Measurements from ENCODE around the gene UBE2D4. TPM values are rescaled to one million over a fixed set of nuclear protein-coding genes. Genes with fewer than 3 reads are reported as not detected.

UBE2D4 gene
- total and polyA plus RNA-seq, 7 donors: 50.2 to 118 (median 67.1) TPM

DNA sequence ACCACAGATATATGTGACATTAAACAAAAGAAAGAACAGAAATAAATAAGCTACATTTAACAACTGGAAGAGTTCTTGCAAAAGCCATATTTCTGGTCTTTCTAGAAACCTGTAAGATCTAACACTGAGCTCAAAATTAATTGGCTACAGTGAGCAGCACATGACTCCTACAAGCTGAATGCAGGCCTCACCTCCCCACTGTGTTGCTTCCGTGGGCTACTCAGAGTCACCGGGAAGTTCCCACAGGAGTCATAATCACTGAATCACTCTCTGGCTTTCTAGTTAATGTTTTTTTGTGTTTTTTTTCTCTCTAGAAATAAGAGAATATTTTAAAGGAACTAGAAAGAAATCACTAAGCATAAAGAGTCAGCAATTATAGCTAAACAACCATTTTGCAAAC is 46.8 kb upstream of the UBE2D4 start:
- H3K36me3 ChIP-seq (ENCODE audit: insufficient read depth in 1 of 2, low read depth in 1 of 2): peaks cover 3 to 94% of the 10 kb centered on the region in 2 donors
- H3K27me3 ChIP-seq (ENCODE audit: insufficient read depth in 3 of 3, low read length in 2 of 3): no peaks in the 10 kb centered on the region
- ATAC-seq (no peak), DNase-seq (no peak)
- H3K9me3 ChIP-seq: no peaks in the 10 kb centered on the region
- H3K4me3 ChIP-seq: no peak overlapping the region
- TF ChIP-seq, protein P1, sequence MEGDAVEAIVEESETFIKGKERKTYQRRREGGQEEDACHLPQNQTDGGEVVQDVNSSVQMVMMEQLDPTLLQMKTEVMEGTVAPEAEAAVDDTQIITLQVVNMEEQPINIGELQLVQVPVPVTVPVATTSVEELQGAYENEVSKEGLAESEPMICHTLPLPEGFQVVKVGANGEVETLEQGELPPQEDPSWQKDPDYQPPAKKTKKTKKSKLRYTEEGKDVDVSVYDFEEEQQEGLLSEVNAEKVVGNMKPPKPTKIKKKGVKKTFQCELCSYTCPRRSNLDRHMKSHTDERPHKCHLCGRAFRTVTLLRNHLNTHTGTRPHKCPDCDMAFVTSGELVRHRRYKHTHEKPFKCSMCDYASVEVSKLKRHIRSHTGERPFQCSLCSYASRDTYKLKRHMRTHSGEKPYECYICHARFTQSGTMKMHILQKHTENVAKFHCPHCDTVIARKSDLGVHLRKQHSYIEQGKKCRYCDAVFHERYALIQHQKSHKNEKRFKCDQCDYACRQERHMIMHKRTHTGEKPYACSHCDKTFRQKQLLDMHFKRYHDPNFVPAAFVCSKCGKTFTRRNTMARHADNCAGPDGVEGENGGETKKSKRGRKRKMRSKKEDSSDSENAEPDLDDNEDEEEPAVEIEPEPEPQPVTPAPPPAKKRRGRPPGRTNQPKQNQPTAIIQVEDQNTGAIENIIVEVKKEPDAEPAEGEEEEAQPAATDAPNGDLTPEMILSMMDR (IDR thresholded peaks at IDR 0.05): no peak
- H3K27ac ChIP-seq: peak overlapping the region; percentile 9
- intact Hi-C loops (cut with DNase I): no loop called here
- H3K4me1 ChIP-seq: peaks cover 33% of the 10 kb centered on the region
- WGBS, 3 donors: 55 to 67% (median 61%) methylated on average over 2 of the region's 2 CpGs

DNA sequence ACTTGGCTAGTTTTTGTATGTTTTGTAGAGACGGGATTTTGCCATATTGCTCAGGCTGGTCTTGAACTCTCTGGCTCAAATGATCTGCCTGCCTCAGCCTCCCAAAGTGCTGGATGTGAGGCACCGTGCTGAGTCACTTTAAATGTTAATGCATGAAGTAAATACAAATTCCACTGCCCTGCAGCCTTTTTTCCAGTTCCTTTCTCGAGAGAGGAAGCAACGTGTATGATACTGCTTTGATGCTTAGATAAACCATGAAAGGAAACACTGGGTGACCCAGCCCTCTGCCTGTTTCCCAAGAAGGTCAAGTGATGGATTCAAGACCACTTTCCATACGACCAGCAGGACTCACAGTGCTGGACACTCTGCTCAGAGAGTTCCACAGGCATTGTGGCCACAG is 45.6 kb upstream of the UBE2D4 start:
- no peak for ATAC-seq
- peak overlapping the region; percentile 23 for H3K27ac ChIP-seq
- intact Hi-C loops (cut with DNase I): no loop called here

DNA sequence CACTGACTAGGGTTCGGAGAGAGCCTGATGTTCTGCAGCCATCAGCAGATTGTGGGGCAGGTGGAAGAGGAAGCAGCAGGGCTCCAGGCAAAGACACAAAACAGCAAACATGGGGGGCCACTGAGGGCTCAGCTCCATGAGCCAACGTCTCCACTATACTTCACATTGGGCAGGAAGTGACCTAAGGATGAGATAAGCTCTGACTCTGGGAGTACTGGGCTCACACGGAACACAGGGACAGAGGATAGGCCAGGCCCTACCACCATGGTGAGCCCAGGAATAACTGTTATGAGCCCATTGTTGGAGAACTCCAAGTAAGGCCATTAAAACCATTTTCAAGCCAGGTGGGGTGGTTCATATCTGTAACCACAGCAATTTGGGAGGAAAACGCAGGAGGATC is 42.0 kb upstream of the UBE2D4 start:
- TF ChIP-seq, protein P1 (IDR thresholded peaks at IDR 0.05): no peak
- no peak for DNase-seq
- no peaks in the 10 kb centered on the region for H3K27me3 ChIP-seq (ENCODE audit: insufficient read depth in 3 of 3, low read length in 2 of 3)
- H3K4me3 ChIP-seq: no peak overlapping the region
- intact Hi-C loops (cut with DNase I): no loop called here
- H3K9me3 ChIP-seq: no peaks in the 10 kb centered on the region
- H3K27ac ChIP-seq: no peak overlapping the region
- ATAC-seq: peak in 1 of 4 donors; percentile 28
- H3K4me1 ChIP-seq: peaks cover 5% of the 10 kb centered on the region
- H3K36me3 ChIP-seq (ENCODE audit: insufficient read depth in 1 of 2, low read depth in 1 of 2): peaks cover 5 to 80% of the 10 kb centered on the region in 2 donors
- 80 to 90% (median 83%) methylated on average over 4 of the region's 4 CpGs for WGBS, 3 donors

More for the DNA sequence above, 45.6 kb upstream of the UBE2D4 start:
- TF ChIP-seq, protein P1 (IDR thresholded peaks at IDR 0.05): no peak
- 69 to 74% (median 70%) methylated on average over 5 of the region's 5 CpGs for WGBS, 3 donors
- no peak for DNase-seq
- Histone ChIP-seq H3K4me3 (no peak overlapping the region), H3K9me3 (no peaks in the 10 kb centered on the region), H3K4me1 (peaks cover 33% of the 10 kb centered on the region), H3K27me3 (ENCODE audit: insufficient read depth in 3 of 3, low read length in 2 of 3) (no peaks in the 10 kb centered on the region), H3K36me3 (ENCODE audit: insufficient read depth in 1 of 2, low read depth in 1 of 2) (peaks cover 3 to 94% of the 10 kb centered on the region in 2 donors)

DNA sequence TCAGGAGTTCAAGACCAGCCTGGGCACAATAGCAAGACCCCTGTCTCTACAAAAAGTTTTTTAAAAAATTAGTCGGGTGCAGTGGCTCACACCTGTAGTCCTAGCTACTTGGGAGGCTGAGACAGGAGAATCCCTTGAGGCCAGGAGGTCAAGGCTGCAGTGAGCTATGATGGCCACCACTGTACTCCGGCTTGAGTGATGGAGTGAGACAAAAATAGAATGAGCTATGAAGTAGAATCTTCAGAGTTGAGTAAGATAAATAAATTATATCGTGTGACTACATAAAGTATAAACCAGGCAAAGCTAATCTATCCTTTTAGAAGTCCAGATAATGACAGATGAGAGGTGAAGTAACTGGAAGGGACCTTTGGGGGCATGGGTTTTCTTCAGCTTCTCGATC is 41.6 kb upstream of the UBE2D4 start:
- Histone ChIP-seq H3K9me3 (no peaks in the 10 kb centered on the region), H3K36me3 (ENCODE audit: insufficient read depth in 1 of 2, low read depth in 1 of 2) (peaks cover 5 to 76% of the 10 kb centered on the region in 2 donors), H3K27me3 (ENCODE audit: insufficient read depth in 3 of 3, low read length in 2 of 3) (no peaks in the 10 kb centered on the region), H3K27ac (no peak overlapping the region), H3K4me3 (no peak overlapping the region), H3K4me1 (peaks cover 5% of the 10 kb centered on the region)
- TF ChIP-seq, protein P1 (IDR thresholded peaks at IDR 0.05): no peak
- DNase-seq (no peak), ATAC-seq (peak; percentile 61 to 82 (median 80))
- 68 to 87% (median 75%) methylated on average over 4 of the region's 4 CpGs for WGBS, 3 donors
- intact Hi-C loops (cut with DNase I): no loop called here
